Measurements from ENCODE around the gene KRT79. TPM values are rescaled to one million over a fixed set of nuclear protein-coding genes. Genes with fewer than 3 reads are reported as not detected.
A peak's percentile ranks its signal among the peaks of the same experiment; 100 is the strongest.

KRT79 gene
- total and polyA plus RNA-seq, 8 donors: 0.15 TPM; not detected in 7

- no peak overlapping the region for H3K4me3 ChIP-seq
- H3K4me1 ChIP-seq: no peaks in the 10 kb centered on the region
- no peaks in the 10 kb centered on the region for H3K36me3 ChIP-seq
- intact Hi-C loops (cut with DNase I; ENCODE audit: low total_unique reads): no loop called here
- no peaks in the 10 kb centered on the region for H3K9me3 ChIP-seq
- peaks cover 0 to 32% (median 0%) of the 10 kb centered on the region in 3 donors for H3K27me3 ChIP-seq
- DNase-seq: no peak
- WGBS, 5 donors: 77 to 93% (median 81%) methylated on average over 5 of the region's 5 CpGs
- H3K27ac ChIP-seq: no peak overlapping the region
- no peak for TF ChIP-seq POLR2A (IDR thresholded peaks at IDR 0.05)
- no peak for TF ChIP-seq EP300 (IDR thresholded peaks at IDR 0.05)
- no peak for TF ChIP-seq CTCF (IDR thresholded peaks at IDR 0.05)
- TF ChIP-seq POLR2AphosphoS5 (IDR thresholded peaks at IDR 0.05): no peak
These were observed 16.6 kb upstream of the KRT79 start for GRCh38 chr12:52850681-52851080.

DNA sequence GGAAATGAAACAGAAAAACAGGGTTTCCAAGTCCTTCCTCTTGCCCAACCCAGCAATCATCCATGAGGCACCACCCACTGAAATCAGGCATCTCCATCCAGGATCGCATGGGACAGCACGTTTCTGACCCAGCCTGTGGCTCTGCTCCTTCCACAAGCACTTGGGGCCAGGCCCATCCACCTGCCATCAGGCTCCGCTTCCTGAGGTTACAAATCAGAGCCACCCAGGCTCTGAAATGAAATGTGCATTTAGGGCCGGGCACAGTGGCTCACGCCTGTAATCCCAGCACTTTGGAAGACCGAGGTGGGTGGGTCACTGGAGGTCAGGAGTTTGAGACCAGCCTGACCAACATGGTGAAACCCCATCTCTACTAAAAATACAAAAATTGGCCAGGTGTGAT, 15.4 kb upstream of the KRT79 start:
- Histone ChIP-seq H3K36me3 (no peaks in the 10 kb centered on the region), H3K27ac (no peak overlapping the region), H3K4me1 (no peaks in the 10 kb centered on the region), H3K4me3 (no peak overlapping the region), H3K9me3 (no peaks in the 10 kb centered on the region), H3K27me3 (peaks cover 0 to 32% (median 0%) of the 10 kb centered on the region in 3 donors)
- DNase-seq: no peak
- WGBS, 5 donors: 81 to 93% (median 91%) methylated on average over 5 to 6 of the region's 6 CpGs
- TF ChIP-seq POLR2AphosphoS5 (IDR thresholded peaks at IDR 0.05) (no peak), EP300 (IDR thresholded peaks at IDR 0.05) (no peak), CTCF (IDR thresholded peaks at IDR 0.05) (no peak), POLR2A (IDR thresholded peaks at IDR 0.05) (no peak)
- intact Hi-C loops (cut with DNase I; ENCODE audit: low total_unique reads): no loop called here

DNA sequence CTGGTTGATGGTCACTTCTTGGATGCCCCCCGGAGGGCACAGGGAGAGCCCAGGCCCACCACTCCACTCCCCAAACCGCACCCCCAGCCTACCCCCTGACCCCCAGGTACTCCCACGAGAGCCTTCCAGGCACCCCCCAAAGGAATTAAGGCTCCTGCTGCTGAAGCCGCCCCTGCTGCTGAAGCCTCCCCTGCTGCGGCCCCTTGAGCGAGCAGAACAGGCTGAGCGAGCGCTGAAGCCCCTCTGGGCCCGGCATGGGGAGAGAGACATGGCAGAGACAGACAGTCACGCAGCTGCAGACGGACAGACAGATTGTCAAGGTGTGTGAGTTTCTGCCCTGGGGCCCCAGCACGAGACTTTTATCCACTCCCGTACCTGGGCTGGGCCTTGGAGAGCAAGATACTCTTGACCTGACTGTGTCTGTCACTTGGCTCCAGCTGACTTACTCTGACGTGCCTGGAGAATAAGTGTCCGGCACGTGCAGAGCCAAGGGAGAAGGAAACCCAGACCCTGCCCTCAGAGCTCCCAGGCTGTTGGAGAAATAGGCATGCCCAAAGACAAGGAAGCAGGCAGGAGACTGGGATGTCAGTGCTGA, 14.6 kb upstream of the KRT79 start, which contains the start of gene KRT78:
Gene KRT78 (minus strand): TSS at position 334 of the 595 bp plus-strand sequence. CDS start 64 bp downstream, at position 270.
- Histone ChIP-seq H3K36me3 (no peaks in the 10 kb centered on the region), H3K27ac (no peak within 1 kb of the TSS), H3K4me3 (no peak within 1 kb of the TSS), H3K4me1 (no peaks in the 10 kb centered on the region), H3K9me3 (no peaks in the 10 kb centered on the region), H3K27me3 (peaks cover 0 to 32% (median 0%) of the 10 kb centered on the region in 3 donors)
- DNase-seq: no peak
- WGBS, 5 donors: 82 to 88% (median 84%) methylated on average over 12 to 16 of the region's 16 CpGs
- TF ChIP-seq CTCF (IDR thresholded peaks at IDR 0.05): no peak
- TF ChIP-seq POLR2A (IDR thresholded peaks at IDR 0.05): no peak
- no peak for TF ChIP-seq EP300 (IDR thresholded peaks at IDR 0.05)
- TF ChIP-seq POLR2AphosphoS5 (IDR thresholded peaks at IDR 0.05): no peak
- intact Hi-C loops (cut with DNase I; ENCODE audit: low total_unique reads): no loop called here

DNA sequence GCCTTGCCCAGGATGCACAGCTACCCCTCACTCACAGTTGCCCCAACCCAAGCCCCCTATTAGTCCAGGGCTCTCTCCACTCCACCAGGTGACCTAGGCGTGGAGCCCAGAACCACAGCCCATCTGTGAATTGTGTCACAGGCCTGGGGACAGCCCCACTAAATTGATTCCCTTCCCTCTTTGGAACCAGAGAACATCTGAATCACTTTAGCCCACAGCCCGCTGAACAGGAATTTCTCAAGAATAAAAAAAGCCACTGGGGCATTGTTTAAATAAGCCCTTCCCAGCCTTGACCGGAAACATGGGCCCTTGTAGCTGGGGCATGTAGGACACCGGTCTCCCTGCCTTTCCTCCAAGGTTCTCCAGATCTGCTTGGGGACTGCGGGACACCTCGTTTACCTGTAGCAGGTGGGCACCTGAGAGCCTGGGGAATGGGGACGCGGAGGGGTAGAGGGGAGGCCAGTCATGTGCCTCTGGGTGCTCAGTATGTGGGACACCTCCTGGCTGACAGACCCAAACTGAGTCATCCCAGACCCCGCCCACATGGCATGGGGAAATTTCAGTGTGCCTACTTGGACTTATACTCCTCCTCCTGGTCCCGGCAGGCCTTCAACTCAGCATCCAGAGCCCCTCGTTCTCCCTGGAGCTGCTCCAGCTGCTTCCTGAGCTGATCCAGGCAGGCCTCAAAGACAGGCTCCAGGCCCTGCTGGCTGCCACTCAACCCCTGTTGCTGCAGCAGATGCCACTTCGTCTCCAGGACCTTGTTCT, 13.4 kb upstream of the KRT79 start:
- Histone ChIP-seq H3K4me1 (no peaks in the 10 kb centered on the region), H3K27ac (no peak overlapping the region), H3K4me3 (no peak overlapping the region), H3K36me3 (no peaks in the 10 kb centered on the region), H3K9me3 (no peaks in the 10 kb centered on the region), H3K27me3 (peaks cover 0 to 32% (median 0%) of the 10 kb centered on the region in 3 donors)
- DNase-seq: peak; percentile 31 to 55
- no peak for TF ChIP-seq CTCF (IDR thresholded peaks at IDR 0.05)
- TF ChIP-seq POLR2A (IDR thresholded peaks at IDR 0.05): no peak
- TF ChIP-seq EP300 (IDR thresholded peaks at IDR 0.05): no peak
- TF ChIP-seq POLR2AphosphoS5 (IDR thresholded peaks at IDR 0.05): no peak
- intact Hi-C loops (cut with DNase I; ENCODE audit: low total_unique reads): no loop called here
- WGBS, 5 donors: 62 to 72% (median 65%) methylated on average over 12 of the region's 12 CpGs

Data from stomach (tissue), 9 donors.